Stimulated activated CD4-positive, alpha-beta T cell treated with anti-CD3 and anti-CD28 coated beads, TNF-alpha, amount 100 ng/mL, for 1 hour (primary cell): ENCODE results near the gene DNAJC5.
"Not testable (repeated sequence)": the region's sequence is repeated elsewhere in the genome, so short reads cannot be mapped to it uniquely, and the experiment has no call there.

ENCODE experiments used
- DNase-seq, 3 donors: peaks; one replicate each; pipeline ENCODE4 v3.0.0-alpha.2; 2020; ENCODE audit warnings: low read depth in 3 of 3, low spot score in 1 of 3

Gene DNAJC5

GRCh38 chr20:63861365-63861934 lies 33.5 kb upstream of the DNAJC5 start, which contains the start of gene ABHD16B:
Gene ABHD16B (plus strand): TSS chr20:63861498. CDS start chr20:63861541, 43 bp downstream.
- no peak for DNase-seq

GRCh38 chr20:63861981-63862901 lies 32.7 kb upstream of the DNAJC5 start:
- no peak for DNase-seq

- DNase-seq: no peak
Measured at GRCh38 chr20:63863021-63863797, 31.7 kb upstream of the DNAJC5 start.

- peak; percentile 47 to 58 (median 55) for DNase-seq
Measured at GRCh38 chr20:63863798-63864544, 31.0 kb upstream of the DNAJC5 start.

- no peak for DNase-seq
Measured at GRCh38 chr20:63864545-63864977, 30.4 kb upstream of the DNAJC5 start.

GRCh38 chr20:63864978-63865640 lies 29.8 kb upstream of the DNAJC5 start, which contains the start of gene TPD52L2:
Gene TPD52L2 (plus strand): TSS chr20:63865270. CDS start chr20:63865366, 96 bp downstream.
- peak; percentile 93 to 95 (median 94) for DNase-seq

GRCh38 chr20:63867042-63867441 lies 27.9 kb upstream of the DNAJC5 start:
- DNase-seq: not testable (repeated sequence)

- DNase-seq: no peak
Measured at GRCh38 chr20:63868264-63868663, 26.7 kb upstream of the DNAJC5 start.

GRCh38 chr20:63873477-63873971 lies 21.4 kb upstream of the DNAJC5 start:
- DNase-seq: no peak

- not testable (repeated sequence) for DNase-seq
Measured at GRCh38 chr20:63874241-63874640, 20.7 kb upstream of the DNAJC5 start.

- DNase-seq: no peak
Measured at GRCh38 chr20:63876489-63877036, 18.4 kb upstream of the DNAJC5 start.

GRCh38 chr20:63877755-63878470 lies 17.0 kb upstream of the DNAJC5 start:
- no peak for DNase-seq

GRCh38 chr20:63878899-63879663 lies 15.8 kb upstream of the DNAJC5 start:
- no peak for DNase-seq

GRCh38 chr20:63880901-63881300 lies 14.0 kb upstream of the DNAJC5 start:
- DNase-seq: not testable (repeated sequence)

- DNase-seq: no peak
Measured at GRCh38 chr20:63881451-63882226, 13.3 kb upstream of the DNAJC5 start.

GRCh38 chr20:63882257-63883200 lies 12.4 kb upstream of the DNAJC5 start:
- no peak for DNase-seq
